IMR-90 (cell line): ENCODE measurements around the gene TRIM47. TPM values are rescaled to one million over a fixed set of nuclear protein-coding genes. Genes with fewer than 3 reads are reported as not detected.

Experiments
- ATAC-seq: fragments of 200-7000 bp; cut with Tn5 transposase; 2 replicates; pipeline ENCODE4 v1.9.1; 2020; ENCODE audit warnings: low read depth, mild to moderate bottlenecking, moderate library complexity
- BruUV-seq: library from RNA; stranded (reverse); fragments of 400-500 nt; replicated peaks from 2 replicates; lab custom pipeline; 2021; lab: Mats Ljungman, UMichigan
- CTCF ChIA-PET: fragments of 300-600 bp; formaldehyde crosslinking; extraction: SDS; loops from one replicate; lab custom pipeline; 2021; ENCODE audit warnings: antibody characterized with exemption; lab: Yijun Ruan, JAX
- POLR2A ChIA-PET: fragments of 300-600 bp; sonication (Branson Sonifier 250); formaldehyde crosslinking; loops from one replicate; lab custom pipeline; 2022; ENCODE audit warnings: antibody characterized with exemption; ENCODE audit not compliant: unreplicated experiment; lab: Charles Lee
- DNase-seq: peaks from one replicate; pipeline ENCODE4 v3.0.0; 2013
- H2AFZ ChIP-seq: replicated peaks from 2 replicates; pipeline ENCODE3; 2013; ENCODE audit warnings: low read length, mild to moderate bottlenecking; ENCODE audit not compliant: poor library complexity
- H2AK5ac ChIP-seq: 2 replicates; pipeline ENCODE4 v1.6.1; 2013; ENCODE audit warnings: low read depth, low read length, inconsistent platforms
- H2AK9ac ChIP-seq: replicated peaks from 2 replicates; pipeline ENCODE3; 2013; ENCODE audit warnings: mild to moderate bottlenecking, low read depth, low read length, moderate library complexity; ENCODE audit not compliant: poor library complexity
- H2BK120ac ChIP-seq: 2 replicates; pipeline ENCODE4 v1.6.1; 2013; ENCODE audit warnings: low read depth, low read length, inconsistent platforms
- H2BK15ac ChIP-seq: 3 replicates; pipeline ENCODE4 v1.6.1; 2013; ENCODE audit warnings: low read depth, low read length, inconsistent platforms
- H2BK20ac ChIP-seq: 2 replicates; pipeline ENCODE4 v1.6.1; 2013; ENCODE audit warnings: low read depth, mild to moderate bottlenecking, inconsistent platforms, low read length, moderate library complexity
- H2BK5ac ChIP-seq: 2 replicates; pipeline ENCODE4 v1.6.1; 2013; ENCODE audit warnings: mild to moderate bottlenecking, low read depth, low read length, inconsistent platforms; ENCODE audit not compliant: poor library complexity, severe bottlenecking
- H3K14ac ChIP-seq: replicated peaks from 2 replicates; pipeline ENCODE4 v1.6.1; 2013; ENCODE audit warnings: low read depth, low read length, inconsistent platforms
- H3K18ac ChIP-seq: 2 replicates; pipeline ENCODE4 v1.6.1; 2013; ENCODE audit warnings: low read depth, low read length, control low read depth
- H3K23ac ChIP-seq: 2 replicates; pipeline ENCODE4 v1.6.1; 2013; ENCODE audit warnings: low read depth, low read length, inconsistent platforms
- H3K27ac ChIP-seq: 2 replicates; pipeline ENCODE4 v1.5.1; 2013; ENCODE audit warnings: mild to moderate bottlenecking, control low read depth, low read length; ENCODE audit not compliant: insufficient read depth
- H3K27me3 ChIP-seq: 2 replicates; pipeline ENCODE4 v1.6.1; 2013; ENCODE audit warnings: low read length; ENCODE audit not compliant: control insufficient read depth, insufficient read depth
- H3K36me3 ChIP-seq: 2 replicates; pipeline ENCODE4 v1.6.1; 2013; ENCODE audit warnings: low read length, mixed read lengths; ENCODE audit not compliant: control insufficient read depth, insufficient read depth
- H3K4ac ChIP-seq: 2 replicates; pipeline ENCODE4 v1.6.1; 2013; ENCODE audit warnings: low read depth, low read length, inconsistent platforms
- H3K4me1 ChIP-seq: 2 replicates; pipeline ENCODE4 v1.6.1; 2013; ENCODE audit warnings: low read length, mixed read lengths; ENCODE audit not compliant: control insufficient read depth, insufficient read depth
- H3K4me2 ChIP-seq: 2 replicates; pipeline ENCODE4 v1.6.1; 2013; ENCODE audit warnings: low read depth, mild to moderate bottlenecking, control low read depth, low read length, moderate library complexity
- H3K4me3 ChIP-seq: 2 replicates; pipeline ENCODE4 v1.5.1; 2013; ENCODE audit warnings: low read depth, mild to moderate bottlenecking, control low read depth, low read length, moderate library complexity; ENCODE audit not compliant: insufficient read depth
- H3K56ac ChIP-seq: 2 replicates; pipeline ENCODE4 v1.6.1; 2013; ENCODE audit warnings: low read length, inconsistent platforms; ENCODE audit not compliant: insufficient read depth; ENCODE audit errors: extremely low read depth
- H3K79me1 ChIP-seq, 2 experiments: 2 replicates each; pipeline ENCODE4 v1.6.1; 2013; ENCODE audit warnings: low read length in 2 of 2, inconsistent platforms in 1 of 2, low read depth in 1 of 2
- H3K9ac ChIP-seq: 2 replicates; pipeline ENCODE4 v1.6.1; 2013; ENCODE audit warnings: low read depth, low read length, control low read depth
- H3K9me1 ChIP-seq: 2 replicates; pipeline ENCODE4 v1.6.1; 2013; ENCODE audit warnings: low read length, inconsistent platforms; ENCODE audit not compliant: insufficient read depth
- H3K9me3 ChIP-seq: 2 replicates; pipeline ENCODE4 v1.6.1; 2013; ENCODE audit warnings: low read length; ENCODE audit not compliant: control insufficient read depth, insufficient read depth
- H4K20me1 ChIP-seq: 2 replicates; pipeline ENCODE4 v1.6.1; 2013; ENCODE audit warnings: low read length, inconsistent platforms; ENCODE audit not compliant: insufficient read depth
- H4K5ac ChIP-seq: 2 replicates; pipeline ENCODE4 v1.6.1; 2013; ENCODE audit warnings: mild to moderate bottlenecking, low read depth, low read length, control low read depth
- H4K8ac ChIP-seq, 2 experiments: 2 replicates each; pipeline ENCODE4 v1.6.1; 2013; ENCODE audit warnings: low read depth in 2 of 2, low read length in 2 of 2, control low read depth in 1 of 2, inconsistent platforms in 1 of 2
- H4K91ac ChIP-seq: 2 replicates; pipeline ENCODE4 v1.6.1; 2013; ENCODE audit warnings: low read depth, low read length, inconsistent platforms; ENCODE audit not compliant: insufficient read depth
- BHLHE40 ChIP-seq: fragments of 150-350 bp; IDR thresholded peaks from 2 replicates; pipeline ENCODE4 v1.6.1; 2016; ENCODE audit warnings: mild to moderate bottlenecking, low read depth, low read length
- CEBPB ChIP-seq: IDR thresholded peaks from 2 replicates; pipeline ENCODE4 v1.6.1; 2012; ENCODE audit warnings: low read depth, low read length, improper control_type of control experiment
- CHD1 ChIP-seq: IDR thresholded peaks from 2 replicates; pipeline ENCODE4 v1.6.1; 2012; ENCODE audit warnings: low read depth, low read length, improper control_type of control experiment
- CTCF ChIP-seq: conservative IDR thresholded peaks from 2 replicates; pipeline ENCODE4 v1.5.1; 2012; ENCODE audit warnings: mild to moderate bottlenecking, low read depth, low read length, improper control_type of control experiment
- ELK1 ChIP-seq: fragments of 150-350 bp; IDR thresholded peaks from 2 replicates; pipeline ENCODE4 v1.6.1; 2016; ENCODE audit warnings: low read depth, mild to moderate bottlenecking, low read length, moderate library complexity, borderline replicate concordance
- FOS ChIP-seq: fragments of 150-350 bp; IDR thresholded peaks from 2 replicates; pipeline ENCODE4 v1.6.1; 2016; ENCODE audit warnings: low read depth, low read length
- MAZ ChIP-seq: IDR thresholded peaks from 2 replicates; pipeline ENCODE4 v1.6.1; 2012; ENCODE audit warnings: low read depth, mild to moderate bottlenecking, low read length, improper control_type of control experiment, moderate library complexity, borderline replicate concordance
- MXI1 ChIP-seq: IDR thresholded peaks from 2 replicates; pipeline ENCODE4 v1.6.1; 2012; ENCODE audit warnings: low read depth, mild to moderate bottlenecking, low read length, moderate library complexity, borderline replicate concordance
- POLR2A ChIP-seq: IDR thresholded peaks from 2 replicates; pipeline ENCODE4 v1.6.1; 2012; ENCODE audit warnings: mild to moderate bottlenecking, low read depth, low read length
- RAD21 ChIP-seq: IDR thresholded peaks from 2 replicates; pipeline ENCODE4 v1.6.1; 2012; ENCODE audit warnings: low read length, improper control_type of control experiment
- RCOR1 ChIP-seq: IDR thresholded peaks from 2 replicates; pipeline ENCODE4 v1.6.1; 2012; ENCODE audit warnings: mild to moderate bottlenecking, low read length, improper control_type of control experiment; ENCODE audit not compliant: insufficient replicate concordance
- RFX5 ChIP-seq: IDR thresholded peaks from 2 replicates; pipeline ENCODE4 v1.8.0; 2012; ENCODE audit warnings: low read depth, mild to moderate bottlenecking, low read length, moderate library complexity
- SMC3 ChIP-seq: fragments of 150-350 bp; IDR thresholded peaks from 2 replicates; pipeline ENCODE4 v1.6.1; 2016; ENCODE audit warnings: low read depth, mild to moderate bottlenecking, antibody characterized with exemption, low read length, moderate library complexity
- USF2 ChIP-seq: fragments of 150-350 bp; IDR thresholded peaks from 2 replicates; pipeline ENCODE4 v1.6.1; 2017; ENCODE audit warnings: mild to moderate bottlenecking, antibody characterized with exemption, low read length, low read depth
- WGBS, 2 experiments: methylation state at CpG; one replicate each; pipeline versions ENCODE4 v1.1.5 to v1.1.7; 2013; ENCODE audit warnings: missing lambda C conversion rate in 2 of 2; ENCODE audit not compliant: insufficient read length in 1 of 2; ENCODE audit errors: extremely low coverage in 2 of 2; 5-methylcytosine and 5-hydroxymethylcytosine counted together
- dilution Hi-C: fragments of 300-500 bp; cut with HindIII; formaldehyde crosslinking; loops from one replicate; pipeline ENCODE4 v1.14.3; 2018; ENCODE audit warnings: low sequenced_read_pairs; ENCODE audit not compliant: unreplicated experiment
- in situ Hi-C: fragments of 300-500 bp; cut with MboI; formaldehyde crosslinking; loops from 3 replicates; pipeline ENCODE4 v1.14.3; 2019; ENCODE audit warnings: low sequenced_read_pairs, inconsistent platforms, mixed read lengths
- intact Hi-C: fragments of 100-400 bp; cut with micrococcal nuclease; formaldehyde crosslinking; loops from 2 replicates; pipeline ENCODE4 v1.10.0; 2022
- polyA plus RNA-seq, 3 experiments: library from polyadenylated mRNA; depleted of rRNA; stranded (reverse); fragments of >200 nt; gene quantifications; 2 replicates each; pipeline ENCODE4 v1.2.3, GENCODE V29; 2012; ENCODE audit warnings: low replicate concordance in 1 of 3
- total RNA-seq: library from RNA; depleted of rRNA; stranded (reverse); fragments of >200 nt; gene quantifications from 2 replicates; pipeline ENCODE4 v1.2.3, GENCODE V29; 2012

Gene TRIM47
- total and polyA plus RNA-seq, 2 of the 4 experiments (the other 2 are of a cell fraction): 1.4 to 7.5 TPM

GRCh38 chr17:75920045-75920560, 41.7 kb upstream of the TRIM47 start:
- in situ Hi-C loops (no loop called here), dilution Hi-C loops (no loop called here), intact Hi-C loops (no loop called here)
- H2AK5ac ChIP-seq: no peak overlapping the region
- no peak overlapping the region for H2BK120ac ChIP-seq
- no peak overlapping the region for H2AK9ac ChIP-seq
- no peak overlapping the region for H4K8ac ChIP-seq
- 71% methylated on average over 3 of the region's 11 CpGs; no CpG with 5 or more reads in 1 of the 2 experiments for WGBS, 2 experiments
- no peak overlapping the region for H2BK15ac ChIP-seq
- H4K5ac ChIP-seq: no peak overlapping the region
- no peak overlapping the region for H3K4me2 ChIP-seq
- H3K79me1 ChIP-seq: no peaks in the 10 kb centered on the region
- ChIA-PET CTCF (no interaction called here), POLR2A (no interaction called here)
- no peak overlapping the region for H3K27ac ChIP-seq
- H3K9ac ChIP-seq: no peak overlapping the region
- H3K4ac ChIP-seq: no peak overlapping the region
- no peak overlapping the region for H2AFZ ChIP-seq
- H3K18ac ChIP-seq: no peak overlapping the region
- DNase-seq (no peak), ATAC-seq (no peak)
- H3K56ac ChIP-seq: no peak overlapping the region
- TF ChIP-seq POLR2A (no peak), RAD21 (no peak), FOS (no peak), CHD1 (no peak), CEBPB (no peak), BHLHE40 (no peak), CTCF (no peak), MXI1 (no peak), USF2 (no peak), RFX5 (no peak), MAZ (no peak), RCOR1 (no peak), ELK1 (no peak), SMC3 (no peak)
- no peak overlapping the region for H3K4me3 ChIP-seq
- no peaks in the 10 kb centered on the region; the same call in 1 of the 2 replicates for H4K20me1 ChIP-seq
- no peaks in the 10 kb centered on the region for H3K4me1 ChIP-seq
- H2BK5ac ChIP-seq: no peak overlapping the region
- H3K14ac ChIP-seq: no peak overlapping the region
- H3K27me3 ChIP-seq: no peaks in the 10 kb centered on the region
- BruUV-seq: no TSS peak
- no peak overlapping the region for H4K91ac ChIP-seq
- H3K9me1 ChIP-seq: no peaks in the 10 kb centered on the region; the same call in 1 of the 2 replicates
- H3K23ac ChIP-seq: no peak overlapping the region
- H3K36me3 ChIP-seq: peaks cover 14% of the 10 kb centered on the region
- H3K9me3 ChIP-seq: no peaks in the 10 kb centered on the region
- no peak overlapping the region for H2BK20ac ChIP-seq
